Daoy (cell line): ENCODE measurements around the gene KIRREL3. TPM values are rescaled to one million over a fixed set of nuclear protein-coding genes. Genes with fewer than 3 reads are reported as not detected.

Experiments used
- DNase-seq: peaks from one replicate; pipeline ENCODE4 v3.0.0-alpha.2; 2015; ENCODE audit warnings: low read depth
- total RNA-seq: library from RNA; depleted of rRNA; stranded (reverse); fragments of >200 nt; shearing (Covaris generic); gene quantifications from 2 replicates; pipeline ENCODE4 v1.2.3, GENCODE V29; 2014

KIRREL3 gene
- total RNA-seq, 1 experiment from 2014 or later = 2.4 TPM

- peak; percentile 93 for DNase-seq
Measured at GRCh38 chr11:126790550-126791081, 210.0 kb downstream of the KIRREL3 start.

GRCh38 chr11:126782810-126783209, 217.8 kb downstream of the KIRREL3 start:
- no peak for DNase-seq

- DNase-seq = no peak
Measured at GRCh38 chr11:126781942-126782341, 218.6 kb downstream of the KIRREL3 start.

- no peak for DNase-seq
Measured at GRCh38 chr11:126776119-126776518, 224.5 kb downstream of the KIRREL3 start.

- DNase-seq = no peak
Measured at GRCh38 chr11:126772267-126772666, 228.3 kb downstream of the KIRREL3 start.

GRCh38 chr11:126768702-126769101, 231.9 kb downstream of the KIRREL3 start:
- no peak for DNase-seq

GRCh38 chr11:126766440-126766839, 234.1 kb downstream of the KIRREL3 start:
- DNase-seq = no peak

- DNase-seq = no peak
Measured at GRCh38 chr11:126765196-126765595, 235.4 kb downstream of the KIRREL3 start.

GRCh38 chr11:126764231-126764630, 236.3 kb downstream of the KIRREL3 start:
- peak; percentile 6 for DNase-seq

- DNase-seq = no peak
Measured at GRCh38 chr11:126756855-126757254, 243.7 kb downstream of the KIRREL3 start.

- no peak for DNase-seq
Measured at GRCh38 chr11:126756421-126756820, 244.1 kb downstream of the KIRREL3 start.

- DNase-seq = no peak
Measured at GRCh38 chr11:126755526-126755925, 245.0 kb downstream of the KIRREL3 start.

- DNase-seq = no peak
Measured at GRCh38 chr11:126754591-126755426, 245.8 kb downstream of the KIRREL3 start.

- no peak for DNase-seq
Measured at GRCh38 chr11:126753990-126754389, 246.6 kb downstream of the KIRREL3 start.

GRCh38 chr11:126751242-126751641, 249.3 kb downstream of the KIRREL3 start:
- DNase-seq = no peak

GRCh38 chr11:126748793-126749192, 251.8 kb downstream of the KIRREL3 start:
- no peak for DNase-seq

GRCh38 chr11:126748100-126748791, 252.3 kb downstream of the KIRREL3 start:
- peak; percentile 13 for DNase-seq

- DNase-seq = no peak
Measured at GRCh38 chr11:126747315-126747714, 253.3 kb downstream of the KIRREL3 start.

- no peak for DNase-seq
Measured at GRCh38 chr11:126746443-126746842, 254.1 kb downstream of the KIRREL3 start.

GRCh38 chr11:126744699-126745098, 255.9 kb downstream of the KIRREL3 start:
- no peak for DNase-seq

- DNase-seq = peak; percentile 14
Measured at GRCh38 chr11:126743628-126744027, 256.9 kb downstream of the KIRREL3 start.

- no peak for DNase-seq
Measured at GRCh38 chr11:126742582-126742981, 258.0 kb downstream of the KIRREL3 start.

GRCh38 chr11:126740846-126741245, 259.7 kb downstream of the KIRREL3 start:
- DNase-seq = no peak
